Smooth muscle cell (in vitro differentiated cells): Measurements from ENCODE around the gene C22orf15. TPM values are rescaled to one million over a fixed set of nuclear protein-coding genes. Genes with fewer than 3 reads are reported as not detected.

Source experiments
- DNase-seq: peaks from one replicate; lab custom pipeline; 2025; ENCODE audit not compliant: unreplicated experiment; lab: John Stamatoyannopoulos, UW
- H2AFZ ChIP-seq: fragments of 200-600 bp; sonication (generic); 2 replicates; pipeline ENCODE4 v1.6.0; 2016; ENCODE audit warnings: antibody characterized with exemption, low read depth, mild to moderate bottlenecking
- H3F3A ChIP-seq: fragments of 200-600 bp; sonication (generic); 2 replicates; pipeline ENCODE4 v1.6.0; 2017; ENCODE audit warnings: antibody characterized with exemption, low read depth
- H3K27ac ChIP-seq: fragments of 200-600 bp; sonication (generic); 2 replicates; pipeline ENCODE4 v1.5.1; 2016; ENCODE audit warnings: low read depth, mild to moderate bottlenecking
- H3K27me3 ChIP-seq: fragments of 200-600 bp; sonication (generic); 2 replicates; pipeline ENCODE4 v1.6.1; 2016; ENCODE audit warnings: low read depth, mild to moderate bottlenecking
- H3K36me3 ChIP-seq: fragments of 200-600 bp; sonication (generic); 2 replicates; pipeline ENCODE4 v1.5.1; 2016; ENCODE audit warnings: low read depth
- H3K4me1 ChIP-seq: fragments of 200-600 bp; sonication (generic); 2 replicates; pipeline ENCODE4 v1.5.1; 2016; ENCODE audit warnings: low read depth
- H3K4me2 ChIP-seq: fragments of 200-600 bp; sonication (generic); 2 replicates; pipeline ENCODE4 v1.6.0; 2016; ENCODE audit warnings: mild to moderate bottlenecking
- H3K4me3 ChIP-seq: fragments of 200-600 bp; sonication (generic); 2 replicates; pipeline ENCODE4 v1.5.1; 2016; ENCODE audit warnings: mild to moderate bottlenecking
- H3K79me2 ChIP-seq: fragments of 200-600 bp; sonication (generic); 2 replicates; pipeline ENCODE4 v1.6.0; 2016; ENCODE audit warnings: low read depth, mild to moderate bottlenecking
- H3K9ac ChIP-seq: fragments of 200-600 bp; sonication (generic); 2 replicates; pipeline ENCODE4 v1.6.0; 2016; ENCODE audit warnings: low read depth
- H3K9me3 ChIP-seq: fragments of 200-600 bp; sonication (generic); replicated peaks from 2 replicates; pipeline ENCODE4 v1.5.1; 2016; ENCODE audit warnings: low read depth
- H4K20me1 ChIP-seq: fragments of 200-600 bp; sonication (generic); 2 replicates; pipeline ENCODE4 v1.6.0; 2016; ENCODE audit warnings: low read depth
- WGBS: methylation state at CpG from one replicate; pipeline ENCODE4 v1.1.7; 2016; ENCODE audit warnings: low lambda C conversion rate; 5-methylcytosine and 5-hydroxymethylcytosine counted together
- polyA plus RNA-seq: library from polyadenylated mRNA; unstranded; fragments of >200 nt; fragmentation: Nextera tagmentation; extraction: Ambion mirVana; gene quantifications from 2 replicates; pipeline ENCODE4 v1.2.1, GENCODE V29; 2016
- total RNA-seq: library from RNA; depleted of rRNA; stranded (reverse); fragments of >200 nt; gene quantifications from 2 replicates; pipeline ENCODE4 v1.2.3, GENCODE V29; 2014
- TF ChIP-seq, protein P1 (sequence below): fragments of 200-600 bp; sonication (generic); IDR thresholded peaks from 2 replicates; pipeline ENCODE4 v1.5.1; 2017; ENCODE audit warnings: borderline replicate concordance, mild to moderate bottlenecking, antibody characterized with exemption; ENCODE audit not compliant: insufficient read depth, poor library complexity, severe bottlenecking

The C22orf15 gene
- total and polyA plus RNA-seq, 2 experiments from 2014 or later: 1.5 TPM; not detected in 1

DNA sequence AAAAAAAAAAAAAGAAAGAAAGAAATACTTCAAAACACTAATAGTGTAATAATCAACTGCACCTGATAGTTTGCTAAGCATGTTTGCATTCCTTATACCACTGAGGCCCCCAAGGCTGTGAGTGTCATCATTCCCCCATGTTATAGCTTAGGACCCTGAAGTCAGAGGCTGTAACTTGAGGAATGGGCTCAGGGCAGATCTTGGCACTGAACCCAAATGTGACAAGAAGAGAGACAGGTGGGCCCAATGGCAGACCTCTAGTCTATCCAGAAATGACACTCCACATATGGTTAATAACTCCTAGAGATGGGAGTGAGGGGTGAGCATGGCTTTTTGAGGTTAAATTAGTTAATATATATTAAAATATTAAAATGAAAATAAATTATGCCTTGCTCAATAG lies 25.1 kb upstream of the C22orf15 start:
- H3K36me3 ChIP-seq: no peaks in the 10 kb centered on the region
- TF ChIP-seq, protein P1, sequence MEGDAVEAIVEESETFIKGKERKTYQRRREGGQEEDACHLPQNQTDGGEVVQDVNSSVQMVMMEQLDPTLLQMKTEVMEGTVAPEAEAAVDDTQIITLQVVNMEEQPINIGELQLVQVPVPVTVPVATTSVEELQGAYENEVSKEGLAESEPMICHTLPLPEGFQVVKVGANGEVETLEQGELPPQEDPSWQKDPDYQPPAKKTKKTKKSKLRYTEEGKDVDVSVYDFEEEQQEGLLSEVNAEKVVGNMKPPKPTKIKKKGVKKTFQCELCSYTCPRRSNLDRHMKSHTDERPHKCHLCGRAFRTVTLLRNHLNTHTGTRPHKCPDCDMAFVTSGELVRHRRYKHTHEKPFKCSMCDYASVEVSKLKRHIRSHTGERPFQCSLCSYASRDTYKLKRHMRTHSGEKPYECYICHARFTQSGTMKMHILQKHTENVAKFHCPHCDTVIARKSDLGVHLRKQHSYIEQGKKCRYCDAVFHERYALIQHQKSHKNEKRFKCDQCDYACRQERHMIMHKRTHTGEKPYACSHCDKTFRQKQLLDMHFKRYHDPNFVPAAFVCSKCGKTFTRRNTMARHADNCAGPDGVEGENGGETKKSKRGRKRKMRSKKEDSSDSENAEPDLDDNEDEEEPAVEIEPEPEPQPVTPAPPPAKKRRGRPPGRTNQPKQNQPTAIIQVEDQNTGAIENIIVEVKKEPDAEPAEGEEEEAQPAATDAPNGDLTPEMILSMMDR: no peak
- H4K20me1 ChIP-seq: peaks cover 20% of the 10 kb centered on the region
- no peak overlapping the region for H2AFZ ChIP-seq
- H3K4me1 ChIP-seq: no peaks in the 10 kb centered on the region
- no peaks in the 10 kb centered on the region for H3K9me3 ChIP-seq
- no peaks in the 10 kb centered on the region for H3K79me2 ChIP-seq
- no peaks in the 10 kb centered on the region for H3F3A ChIP-seq
- H3K27ac ChIP-seq: no peak overlapping the region
- H3K9ac ChIP-seq: no peak overlapping the region
- H3K4me3 ChIP-seq: no peak overlapping the region
- H3K4me2 ChIP-seq: no peak overlapping the region
- no peaks in the 10 kb centered on the region for H3K27me3 ChIP-seq
- DNase-seq: no peak

DNA sequence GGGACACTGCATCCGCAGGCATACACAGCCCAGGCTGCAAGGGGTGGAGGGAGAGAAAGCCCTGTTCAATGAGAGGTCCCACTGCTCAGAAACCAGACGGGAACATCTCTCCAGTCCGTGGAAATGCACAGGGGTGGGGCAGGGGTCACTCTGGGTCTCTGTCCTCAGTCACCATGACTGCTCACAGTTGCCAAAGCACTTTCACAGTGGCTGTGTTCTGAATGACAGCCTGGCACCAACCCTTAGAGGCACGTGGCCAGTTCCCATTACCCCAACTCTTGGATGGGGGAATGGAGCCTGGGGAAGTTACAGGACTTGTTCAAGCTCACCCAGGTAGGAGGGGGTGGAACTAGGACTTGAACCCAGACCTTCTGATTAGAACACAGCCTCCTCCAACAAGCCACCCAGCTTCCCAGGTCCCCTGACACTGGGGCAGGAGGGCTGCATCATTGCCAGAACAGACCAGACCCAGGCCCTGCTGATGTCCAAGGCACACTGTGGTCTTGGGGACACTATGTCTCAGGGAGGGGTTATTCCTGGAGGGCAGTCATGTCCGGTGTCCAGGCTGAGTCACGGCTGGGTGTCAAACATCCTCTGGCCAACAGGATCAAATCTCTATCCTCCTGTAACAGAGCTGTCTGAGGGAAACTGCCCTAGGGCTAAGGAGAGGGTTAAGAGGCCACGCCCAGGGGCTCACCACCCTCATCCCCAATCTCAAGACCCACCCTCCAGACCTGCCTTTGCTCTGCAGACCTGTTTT lies 20.1 kb upstream of the C22orf15 start:
- 92% methylated on average over 7 of the region's 7 CpGs for WGBS
- Histone ChIP-seq H2AFZ (no peak overlapping the region), H3K4me3 (no peak overlapping the region), H3K27ac (no peak overlapping the region), H3K4me2 (no peak overlapping the region), H3F3A (no peaks in the 10 kb centered on the region), H4K20me1 (peaks cover 53% of the 10 kb centered on the region), H3K27me3 (no peaks in the 10 kb centered on the region), H3K36me3 (peaks cover 9% of the 10 kb centered on the region), H3K9me3 (no peaks in the 10 kb centered on the region), H3K79me2 (peaks cover 10% of the 10 kb centered on the region), H3K9ac (no peak overlapping the region), H3K4me1 (no peaks in the 10 kb centered on the region)
- TF ChIP-seq, protein P1: no peak
- no peak for DNase-seq

DNA sequence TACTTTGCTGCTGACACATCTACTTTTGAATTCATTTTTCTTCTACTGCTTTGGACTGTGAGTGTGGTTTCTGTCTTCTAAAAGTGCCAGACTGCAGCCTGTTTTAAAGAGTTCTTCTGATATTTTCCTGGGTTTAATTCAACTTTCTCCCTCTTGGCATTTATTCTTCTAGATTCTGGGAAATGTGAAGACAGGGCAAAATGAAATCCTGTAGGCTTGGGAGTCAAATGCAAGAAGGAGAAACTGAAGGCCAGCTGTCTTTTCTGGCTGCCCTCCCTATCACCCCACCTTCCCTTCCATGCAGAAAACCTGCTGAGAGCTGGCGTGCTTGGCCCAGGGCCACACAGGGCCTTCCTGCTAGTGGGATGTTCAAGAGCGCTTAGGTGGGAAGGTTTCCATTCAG lies 19.5 kb upstream of the C22orf15 start:
- H3K27me3 ChIP-seq: no peaks in the 10 kb centered on the region
- no peaks in the 10 kb centered on the region for H3K4me1 ChIP-seq
- peaks cover 16% of the 10 kb centered on the region for H3K79me2 ChIP-seq
- no peak overlapping the region for H3K9ac ChIP-seq
- H3K9me3 ChIP-seq: no peaks in the 10 kb centered on the region
- no peak overlapping the region for H2AFZ ChIP-seq
- H3K4me2 ChIP-seq: no peak overlapping the region
- TF ChIP-seq, protein P1: no peak
- H3K4me3 ChIP-seq: no peak overlapping the region
- H4K20me1 ChIP-seq: peaks cover 59% of the 10 kb centered on the region
- 95% methylated on average over 2 of the region's 2 CpGs for WGBS
- no peaks in the 10 kb centered on the region for H3F3A ChIP-seq
- H3K36me3 ChIP-seq: peaks cover 9% of the 10 kb centered on the region
- no peak overlapping the region for H3K27ac ChIP-seq
- DNase-seq: no peak

DNA sequence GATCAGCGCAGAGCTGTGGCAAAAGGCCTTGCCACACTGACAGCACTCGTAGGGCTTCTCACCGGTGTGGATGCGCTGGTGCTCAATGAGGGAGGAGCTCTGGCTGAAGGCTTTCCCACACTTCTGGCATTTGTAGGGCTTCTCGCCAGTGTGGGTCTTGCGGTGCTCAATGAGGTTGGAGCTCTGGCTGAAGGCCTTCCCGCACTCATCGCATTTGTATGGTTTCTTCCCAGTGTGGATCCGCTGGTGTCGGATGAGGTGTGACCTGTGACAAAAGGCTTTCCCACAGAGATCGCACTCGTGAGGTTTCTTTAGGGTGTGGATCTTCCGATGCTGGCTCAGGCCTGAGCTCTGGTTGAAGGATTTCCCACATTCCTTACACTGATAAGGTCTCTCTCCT lies 18.8 kb upstream of the C22orf15 start:
- Histone ChIP-seq H3K36me3 (peaks cover 9% of the 10 kb centered on the region), H3K27me3 (no peaks in the 10 kb centered on the region), H3K9ac (no peak overlapping the region), H3K27ac (no peak overlapping the region), H3K9me3 (no peaks in the 10 kb centered on the region), H3F3A (no peaks in the 10 kb centered on the region), H3K4me1 (no peaks in the 10 kb centered on the region), H3K4me2 (no peak overlapping the region), H3K79me2 (peaks cover 23% of the 10 kb centered on the region), H4K20me1 (peaks cover 53% of the 10 kb centered on the region), H3K4me3 (no peak overlapping the region), H2AFZ (no peak overlapping the region)
- TF ChIP-seq, protein P1: no peak
- 97% methylated on average over 13 of the region's 13 CpGs for WGBS
- DNase-seq: no peak
